K562 (cell line): ENCODE data around the gene SNX33. TPM values are rescaled to one million over a fixed set of nuclear protein-coding genes. Genes with fewer than 3 reads are reported as not detected.

ENCODE experiments used
- ATAC-seq: fragments of 200-7000 bp; cut with Tn5 transposase; 3 replicates; pipeline ENCODE4 v1.9.1; 2020; ENCODE audit warnings: moderate library complexity
- BruUV-seq: library from RNA; stranded (reverse); fragments of 400-500 nt; replicated peaks from 2 replicates; lab custom pipeline; 2021; lab: Mats Ljungman, UMichigan
- CTCF ChIA-PET: fragments of 300-600 bp; formaldehyde crosslinking; extraction: SDS; loops from one replicate; lab custom pipeline; 2021; ENCODE audit warnings: low intra/inter-chr PET ratio; lab: Yijun Ruan, JAX
- POLR2A ChIA-PET: fragments of 300-600, 350-650 bp; sonication (Branson Sonifier 250); formaldehyde crosslinking; extraction: SDS; loops from one replicate; lab custom pipeline; 2021; ENCODE audit warnings: antibody characterized with exemption, inconsistent platforms; lab: Yijun Ruan, JAX
- DNase-seq, 4 experiments: peaks; one replicate each; pipeline versions ENCODE4 v3.0.0 to v3.0.0-alpha.2; 2011 to 2018; ENCODE audit warnings: low spot score in 3 of 4, mixed read lengths in 3 of 4; ENCODE audit errors: extremely low read depth in 1 of 4
- FAIRE-seq: peaks from 2 replicates; lab custom pipeline; 2011; peaks lifted over from hg19 to GRCh38; lab: Jason Lieb, UNC
- H2AFZ ChIP-seq: 2 replicates; pipeline ENCODE4 v1.6.0; 2011; ENCODE audit warnings: low read depth, low read length, control low read depth, inconsistent platforms
- H3K27ac ChIP-seq: fragments of 200-600 bp; 3 replicates; pipeline ENCODE4 v1.8.0; 2011; ENCODE audit warnings: low read depth, mild to moderate bottlenecking, control low read depth, inconsistent platforms, low read length, moderate library complexity, mixed read lengths; ENCODE audit errors: extremely low read depth
- H3K27me3 ChIP-seq, 2 experiments: fragments of 300-600 bp in 1 of 2; 2 replicates in 1 of 2; 3 replicates in 1 of 2; pipeline versions ENCODE4 v1.6.0 to v1.8.0; 2011; ENCODE audit warnings: inconsistent platforms in 2 of 2, low read length in 2 of 2, mild to moderate bottlenecking in 1 of 2, mixed read lengths in 1 of 2, moderate library complexity in 1 of 2; ENCODE audit not compliant: control insufficient read depth in 2 of 2, insufficient read depth in 2 of 2
- H3K36me3 ChIP-seq: fragments of 300-600 bp; 3 replicates; pipeline ENCODE4 v1.8.0; 2011; ENCODE audit warnings: mild to moderate bottlenecking, low read length, inconsistent platforms; ENCODE audit not compliant: control insufficient read depth, insufficient read depth
- H3K4me1 ChIP-seq, 2 experiments: fragments of 200-600 bp in 1 of 2; replicated peaks in 1 of 2; 2 replicates in 1 of 2; 3 replicates in 1 of 2; pipeline versions ENCODE4 v1.5.1 to v1.8.0; 2011; ENCODE audit warnings: inconsistent platforms in 2 of 2, low read length in 2 of 2, mild to moderate bottlenecking in 1 of 2, mixed read lengths in 1 of 2, moderate library complexity in 1 of 2; ENCODE audit not compliant: control insufficient read depth in 2 of 2, insufficient read depth in 2 of 2
- H3K4me2 ChIP-seq: 2 replicates; pipeline ENCODE4 v1.6.1; 2011; ENCODE audit warnings: low read length, control low read depth, inconsistent platforms, mixed read lengths; ENCODE audit not compliant: insufficient read depth
- H3K4me3 ChIP-seq: fragments of 200-600 bp; sonication (generic), shearing (Covaris generic); 2 replicates; pipeline ENCODE4 v1.5.1; 2016; ENCODE audit warnings: control low read depth, inconsistent platforms
- H3K79me2 ChIP-seq: fragments of 200-600 bp; 3 replicates; pipeline ENCODE4 v1.8.0; 2011; ENCODE audit warnings: low read length, inconsistent platforms; ENCODE audit not compliant: control insufficient read depth, insufficient read depth
- H3K9ac ChIP-seq, 2 experiments: 2 replicates each; pipeline versions ENCODE4 v1.6.0 to v1.6.1; 2011; ENCODE audit warnings: low read depth in 2 of 2, low read length in 2 of 2, control low read depth in 1 of 2, inconsistent platforms in 1 of 2, mild to moderate bottlenecking in 1 of 2, mixed read lengths in 1 of 2; ENCODE audit not compliant: insufficient read depth in 1 of 2
- H3K9me1 ChIP-seq: one replicate; pipeline ENCODE4 v1.6.0; 2011; ENCODE audit warnings: inconsistent platforms, mild to moderate bottlenecking, low read length, moderate library complexity; ENCODE audit not compliant: control insufficient read depth, insufficient read depth
- H3K9me3 ChIP-seq: replicated peaks from 2 replicates; pipeline ENCODE4 v1.5.1; 2011; ENCODE audit warnings: low read depth, low read length, inconsistent platforms; ENCODE audit not compliant: control insufficient read depth, insufficient read depth
- H4K20me1 ChIP-seq: replicated peaks from 2 replicates; pipeline ENCODE4 v1.6.1; 2011; ENCODE audit warnings: low read length, inconsistent platforms, mixed read lengths; ENCODE audit not compliant: control insufficient read depth, insufficient read depth
- ARID1B ChIP-seq: fragments of 450-650 bp; IDR thresholded peaks from 2 replicates; pipeline ENCODE4 v1.6.1; 2016; ENCODE audit warnings: antibody characterized with exemption, mild to moderate bottlenecking, inconsistent platforms
- CEBPG ChIP-seq, 3 experiments: fragments of 200-800 bp in 1 of 3; sonication (Bioruptor generic) in 1 of 3; sonication (generic) in 1 of 3; formaldehyde crosslinking in 1 of 3; IDR thresholded peaks in 2 of 3; conservative IDR thresholded peaks in 1 of 3; 2 replicates each; pipeline versions ENCODE4 v1.6.1 to v1.8.0; 2016 to 2022; ENCODE audit warnings: missing compliant biosample characterization in 2 of 3, missing genetic modification characterization in 2 of 3, mild to moderate bottlenecking in 1 of 3, missing genetic modification reagents in 1 of 3
- CREBBP ChIP-seq: IDR thresholded peaks from one replicate; pipeline ENCODE4 v1.6.1; 2012; ENCODE audit warnings: low read depth, mild to moderate bottlenecking, control low read depth, inconsistent platforms, low read length
- FOXJ3 ChIP-seq: sonication (generic); formaldehyde crosslinking; IDR thresholded peaks from 2 replicates; pipeline ENCODE4 v1.4.0; 2020; ENCODE audit warnings: mild to moderate bottlenecking, missing genetic modification reagents
- IRF2 ChIP-seq: sonication (generic); formaldehyde crosslinking; IDR thresholded peaks from 2 replicates; pipeline ENCODE4 v1.8.1; 2022; ENCODE audit warnings: mild to moderate bottlenecking, missing genetic modification reagents
- NR3C1 ChIP-seq: sonication (generic); formaldehyde crosslinking; IDR thresholded peaks from 2 replicates; pipeline ENCODE4 v1.8.1; 2022; ENCODE audit warnings: missing genetic modification reagents
- PCBP2 ChIP-seq: fragments of 200-400 bp; formaldehyde crosslinking; IDR thresholded peaks from 2 replicates; pipeline ENCODE4 v1.6.1; 2018; ENCODE audit warnings: low read length, low read depth, mild to moderate bottlenecking, moderate library complexity; ENCODE audit not compliant: poor library complexity, severe bottlenecking
- POLR2B ChIP-seq: fragments of 450-650 bp; IDR thresholded peaks from 2 replicates; pipeline ENCODE4 v1.6.1; 2018; ENCODE audit warnings: low read depth; ENCODE audit not compliant: partially characterized antibody
- POLR2G ChIP-seq: fragments of 200-400 bp; formaldehyde crosslinking; IDR thresholded peaks from 2 replicates; pipeline ENCODE4 v1.6.1; 2017; ENCODE audit warnings: low read depth, mild to moderate bottlenecking, antibody characterized with exemption, low read length, moderate library complexity
- RBFOX2 ChIP-seq: fragments of 200-400 bp; formaldehyde crosslinking; IDR thresholded peaks from 2 replicates; pipeline ENCODE4 v1.6.1; 2017; ENCODE audit warnings: low read depth, mild to moderate bottlenecking, low read length, moderate library complexity
- STAG1 ChIP-seq: sonication (generic); formaldehyde crosslinking; IDR thresholded peaks from 2 replicates; pipeline ENCODE4 v1.5.0; 2020; ENCODE audit warnings: missing genetic modification reagents, borderline replicate concordance
- TAF9B ChIP-seq: fragments of 450-650 bp; IDR thresholded peaks from 2 replicates; pipeline ENCODE4 v1.6.1; 2018; ENCODE audit warnings: mild to moderate bottlenecking; ENCODE audit not compliant: partially characterized antibody
- ZNF3 ChIP-seq: fragments of 250-450 bp; sonication (Bioruptor Pico); IDR thresholded peaks from 2 replicates; pipeline ENCODE4 v1.5.0; 2021; ENCODE audit warnings: mild to moderate bottlenecking, moderate library complexity
- ZNF316 ChIP-seq: fragments of 450-650 bp; IDR thresholded peaks from 2 replicates; pipeline ENCODE4 v1.6.1; 2016
- ZNF668 ChIP-seq: fragments of 250-450 bp; sonication (Bioruptor Pico); IDR thresholded peaks from 2 replicates; pipeline ENCODE4 v1.8.0; 2022; ENCODE audit warnings: mild to moderate bottlenecking, inconsistent platforms
- WGBS: fragments of 100-300 bp; shearing (Covaris generic); methylation state at CpG from one replicate; pipeline ENCODE4 v1.1.6; 2016; ENCODE audit warnings: low coverage, mixed read lengths; ENCODE audit not compliant: insufficient coverage; ENCODE audit errors: missing lambda C conversion rate; 5-methylcytosine and 5-hydroxymethylcytosine counted together
- in situ Hi-C: fragments of 300-500 bp; cut with MboI; formaldehyde crosslinking; loops from 4 replicates; pipeline ENCODE4 v1.15.0; 2018; ENCODE audit warnings: inconsistent platforms, mixed read lengths
- intact Hi-C: fragments of 100-400 bp; cut with micrococcal nuclease; formaldehyde crosslinking; loops from 2 replicates; pipeline ENCODE4 v1.14.2; 2022
- polyA plus RNA-seq, 8 experiments: library from polyadenylated mRNA; depleted of rRNA in 4 of 8; stranded (reverse) in 5 of 8; unstranded in 3 of 8; fragments of >200 nt; fragmentation: Nextera tagmentation in 2 of 8; fragmentation: Illumina TruSeq in 1 of 8; extraction: Ambion mirVana in 2 of 8; extraction: Trizol in 1 of 8; gene quantifications; 2 replicates each; pipeline versions ENCODE4 v1.2.1 to v1.2.3, GENCODE V29; 2011 to 2014; ENCODE audit warnings: inconsistent platforms in 1 of 8, missing spikeins in 1 of 8
- total RNA-seq, 7 experiments: library from RNA; depleted of rRNA in 6 of 7; stranded (reverse); fragments of >200 nt in 6 of 7; fragmentation: Illumina TruSeq in 2 of 7; extraction: Trizol in 2 of 7; gene quantifications; 2 replicates each; pipeline versions ENCODE4 v1.2.1 to v1.2.3, GENCODE V29; 2011 to 2021; ENCODE audit warnings: low replicate concordance in 1 of 7

SNX33 gene
- total and polyA plus RNA-seq, 9 of the 15 experiments (the other 6 are each of a cell fraction or from before 2014, with no cell fraction given) = 1.4 to 14.1 (median 8.2) TPM

DNA sequence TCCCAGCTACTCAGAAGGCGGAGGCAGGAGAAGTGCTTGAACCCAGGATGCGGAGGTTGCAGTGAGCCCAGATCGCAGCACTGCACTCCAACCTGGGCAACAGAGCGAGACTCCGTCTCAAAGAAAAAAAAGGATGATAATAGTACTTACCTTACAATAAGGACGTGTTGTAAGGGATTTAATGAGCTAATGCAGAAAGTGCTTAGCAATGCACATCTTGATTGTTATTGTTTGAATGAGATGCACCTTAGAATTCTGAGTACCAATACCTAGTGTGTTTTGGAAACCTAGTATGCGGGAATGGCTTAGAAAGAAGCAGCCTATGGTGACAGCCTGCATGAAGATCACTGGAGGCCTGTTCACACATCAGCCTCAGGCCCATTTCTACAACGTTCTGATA lies 41.7 kb upstream of the SNX33 start:
- Histone ChIP-seq H3K4me2 (no peak overlapping the region), H3K9me1 (no peaks in the 10 kb centered on the region), H3K4me3 (no peak overlapping the region), H3K27me3 (no peaks in the 10 kb centered on the region), H3K4me1 (peaks cover 5 to 17% of the 10 kb centered on the region in 2 experiments; a peak in 3 of 5 replicates), H3K36me3 (peaks cover 73% of the 10 kb centered on the region), H2AFZ (no peak overlapping the region), H3K9ac (no peak overlapping the region), H3K27ac (no peak overlapping the region; the same call in 2 of the 3 replicates), H3K79me2 (no peaks in the 10 kb centered on the region), H4K20me1 (no peaks in the 10 kb centered on the region), H3K9me3 (no peaks in the 10 kb centered on the region)
- in situ Hi-C loops (no loop called here), intact Hi-C loops (no loop called here)
- ChIA-PET CTCF (no interaction called here), POLR2A (interaction anchor here (0.8 kb wide), 1 partner anchor 9 kb away, joined by 5 read pairs; no protein-coding TSS in a partner anchor)
- ATAC-seq = no peak
- FAIRE-seq = no peak
- no peak for TF ChIP-seq ZNF668 (CRISPR knock-in tag)
- TF ChIP-seq ZNF316 = peak; percentile 31; the same call in 1 of the 2 replicates
- BruUV-seq = no TSS peak
- WGBS = 80% methylated on average over 6 of the region's 8 CpGs
- DNase-seq = no peak

DNA sequence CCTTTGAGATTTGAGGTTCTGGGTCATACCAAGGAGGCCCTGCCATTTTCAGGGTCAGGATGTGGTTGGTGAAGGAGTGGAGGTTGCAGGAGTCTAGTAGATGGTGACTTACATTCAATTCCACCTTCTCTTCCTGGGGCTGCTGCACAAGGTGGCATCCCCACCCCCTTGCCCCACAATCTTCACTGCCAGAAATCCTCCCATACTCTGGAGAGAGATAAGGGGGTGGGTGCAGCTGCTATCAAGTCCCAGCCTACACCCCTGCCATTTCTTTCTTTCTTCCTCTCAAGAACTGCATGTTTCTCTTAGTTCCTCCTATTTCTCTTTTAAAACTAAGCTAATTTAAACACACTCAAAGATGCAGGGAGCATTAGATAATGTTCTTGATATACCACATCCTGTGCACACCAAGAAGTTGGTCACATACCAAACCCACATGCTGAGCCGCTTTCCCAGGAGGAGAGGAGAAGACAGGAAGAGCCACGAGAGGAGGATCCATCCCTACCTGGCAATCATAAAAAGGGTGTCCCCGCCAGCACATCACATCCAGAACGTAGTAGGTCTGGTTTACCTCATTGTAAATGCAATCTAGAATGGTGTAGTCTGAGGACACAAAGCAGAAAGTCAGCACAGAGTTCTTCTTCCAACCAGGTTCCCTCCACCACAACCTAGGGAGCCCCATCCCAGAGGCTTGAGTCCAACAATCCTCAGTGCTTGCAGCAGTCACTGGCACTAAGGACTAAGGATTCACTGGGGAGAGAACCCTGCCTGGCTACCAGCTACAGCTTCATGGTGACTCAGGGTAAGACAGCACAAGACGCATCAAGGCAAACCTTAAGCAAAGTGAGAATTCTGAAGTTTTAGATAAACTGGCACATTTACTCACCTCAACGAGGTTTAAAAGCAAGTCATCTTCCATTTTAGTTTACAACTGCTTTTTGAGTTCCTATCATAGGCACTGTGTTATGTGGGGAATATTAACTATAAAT lies 40.7 kb upstream of the SNX33 start:
- CTCF ChIA-PET = no interaction called here
- no peak overlapping the region for H3K4me3 ChIP-seq
- no peak overlapping the region; the same call in 1 of the 2 replicates for H3K4me2 ChIP-seq
- H3K9me1 ChIP-seq = no peaks in the 10 kb centered on the region
- POLR2A ChIA-PET = interaction anchor here (0.8 to 1.0 kb wide), 2 partner anchors 9 to 10 kb away, joined by 3 to 5 read pairs; no protein-coding TSS in a partner anchor
- no peaks in the 10 kb centered on the region for H3K27me3 ChIP-seq
- H3K27ac ChIP-seq = peak overlapping the region; percentile 2; the same call in 1 of the 3 replicates
- H3K4me1 ChIP-seq = peaks cover 5 to 17% of the 10 kb centered on the region in 2 experiments; a peak in 3 of 5 replicates
- no peak overlapping the region for H2AFZ ChIP-seq
- H3K79me2 ChIP-seq = no peaks in the 10 kb centered on the region
- DNase-seq = peak; percentile 43 to 65 (median 56)
- intact Hi-C loops (no loop called here), in situ Hi-C loops (no loop called here)
- no TSS peak for BruUV-seq
- H3K9me3 ChIP-seq = no peaks in the 10 kb centered on the region
- H4K20me1 ChIP-seq = no peaks in the 10 kb centered on the region
- FAIRE-seq = peak; percentile 55
- peaks cover 66% of the 10 kb centered on the region for H3K36me3 ChIP-seq
- 40% methylated on average over 6 of the region's 6 CpGs for WGBS
- peak; percentile 63 for ATAC-seq
- peak overlapping the region in 1 of 2 experiments; percentile 15; a peak in 1 of 4 replicates for H3K9ac ChIP-seq
- TF ChIP-seq STAG1 (no peak), FOXJ3 (CRISPR knock-in tag) (no peak), TAF9B (no peak), CEBPG (CRISPR knock-in tag; IDR thresholded peaks at IDR 0.05) (no peak), CEBPG (tag; conservative IDR thresholded peaks at IDR 0.05 in 1 of 2, IDR thresholded peaks at IDR 0.05 in 1 of 2) (no peak), PCBP2 (no peak), POLR2G (no peak), CREBBP (no peak), IRF2 (no peak), NR3C1 (no peak), ZNF3 (CRISPR knock-in tag) (no peak), RBFOX2 (no peak), ARID1B (peak; percentile 67), POLR2B (no peak)
